ENCODE measurements around the gene CGREF1.

The CGREF1 gene

GRCh38 chr2:27079233-27080139 is 39.4 kb downstream of the CGREF1 start:
- no peaks in the 10 kb centered on the region for H3K36me3 ChIP-seq (ENCODE audit: insufficient read depth, low read length)
- ATAC-seq (ENCODE audit: insufficient read depth, low read depth) (no peak), DNase-seq (no peak)
- no peak overlapping the region for H3K4me2 ChIP-seq (ENCODE audit: insufficient read depth, low read length)
- no peaks in the 10 kb centered on the region for H3K79me2 ChIP-seq (ENCODE audit: insufficient read depth, low read length)
- H3K9me3 ChIP-seq (ENCODE audit: insufficient read depth, low read length, severe bottlenecking) = no peaks in the 10 kb centered on the region
- TF ChIP-seq EZH2 (IDR thresholded peaks at IDR 0.05; ENCODE audit: borderline replicate concordance, low read depth, low read length, severe bottlenecking) (no peak), CTCF (IDR thresholded peaks at IDR 0.05; ENCODE audit: borderline replicate concordance, extremely low read depth, low read length, poor library complexity, severe bottlenecking) (no peak)
- no peaks in the 10 kb centered on the region for H4K20me1 ChIP-seq (ENCODE audit: insufficient read depth, low read length)
- no peak overlapping the region for H3K27ac ChIP-seq (ENCODE audit: low read length)
- peaks cover 44% of the 10 kb centered on the region for H3K4me1 ChIP-seq (ENCODE audit: insufficient read depth, low read length)
- H3K27me3 ChIP-seq (ENCODE audit: insufficient read depth, low read length, poor library complexity) = no peaks in the 10 kb centered on the region
- H3K9ac ChIP-seq (ENCODE audit: low read depth, low read length) = no peak overlapping the region
- H2AFZ ChIP-seq (ENCODE audit: low read depth, low read length) = no peak overlapping the region
- no peak overlapping the region for H3K4me3 ChIP-seq (ENCODE audit: low read depth in 1 of 2, low read length in 2 of 2)

- Histone ChIP-seq H3K27me3 (ENCODE audit: insufficient read depth, low read length, poor library complexity) (no peaks in the 10 kb centered on the region), H3K4me2 (ENCODE audit: insufficient read depth, low read length) (no peak within 1 kb of the TSS), H3K36me3 (ENCODE audit: insufficient read depth, low read length) (no peaks in the 10 kb centered on the region), H3K4me3 (ENCODE audit: low read depth in 1 of 2, low read length in 2 of 2) (no peak within 1 kb of the TSS), H2AFZ (ENCODE audit: low read depth, low read length) (no peak within 1 kb of the TSS), H3K79me2 (ENCODE audit: insufficient read depth, low read length) (no peaks in the 10 kb centered on the region), H4K20me1 (ENCODE audit: insufficient read depth, low read length) (no peaks in the 10 kb centered on the region), H3K4me1 (ENCODE audit: insufficient read depth, low read length) (peaks cover 52% of the 10 kb centered on the region), H3K27ac (ENCODE audit: low read length) (no peak within 1 kb of the TSS), H3K9ac (ENCODE audit: low read depth, low read length) (no peak within 1 kb of the TSS), H3K9me3 (ENCODE audit: insufficient read depth, low read length, severe bottlenecking) (no peaks in the 10 kb centered on the region)
- no peak for TF ChIP-seq CTCF (IDR thresholded peaks at IDR 0.05; ENCODE audit: borderline replicate concordance, extremely low read depth, low read length, poor library complexity, severe bottlenecking)
- TF ChIP-seq EZH2 (IDR thresholded peaks at IDR 0.05; ENCODE audit: borderline replicate concordance, low read depth, low read length, severe bottlenecking) = no peak
- no peak for ATAC-seq (ENCODE audit: insufficient read depth, low read depth)
- no peak for DNase-seq
Measured at GRCh38 chr2:27078267-27079194, 40.4 kb downstream of the CGREF1 start, which contains the start of gene EMILIN1. EMILIN1 (plus strand) TSS chr2:27078615; CDS start chr2:27079066, 451 bp downstream.

- DNase-seq (no peak), ATAC-seq (ENCODE audit: insufficient read depth, low read depth) (no peak)
- Histone ChIP-seq H4K20me1 (ENCODE audit: insufficient read depth, low read length) (no peaks in the 10 kb centered on the region), H3K9ac (ENCODE audit: low read depth, low read length) (no peak overlapping the region), H3K27me3 (ENCODE audit: insufficient read depth, low read length, poor library complexity) (no peaks in the 10 kb centered on the region), H3K4me1 (ENCODE audit: insufficient read depth, low read length) (peaks cover 54% of the 10 kb centered on the region), H3K4me3 (ENCODE audit: low read depth in 1 of 2, low read length in 2 of 2) (no peak overlapping the region), H3K36me3 (ENCODE audit: insufficient read depth, low read length) (no peaks in the 10 kb centered on the region), H3K9me3 (ENCODE audit: insufficient read depth, low read length, severe bottlenecking) (no peaks in the 10 kb centered on the region), H3K79me2 (ENCODE audit: insufficient read depth, low read length) (no peaks in the 10 kb centered on the region), H2AFZ (ENCODE audit: low read depth, low read length) (no peak overlapping the region), H3K27ac (ENCODE audit: low read length) (no peak overlapping the region), H3K4me2 (ENCODE audit: insufficient read depth, low read length) (no peak overlapping the region)
- TF ChIP-seq CTCF (IDR thresholded peaks at IDR 0.05; ENCODE audit: borderline replicate concordance, extremely low read depth, low read length, poor library complexity, severe bottlenecking) (no peak), EZH2 (IDR thresholded peaks at IDR 0.05; ENCODE audit: borderline replicate concordance, low read depth, low read length, severe bottlenecking) (no peak)
Measured at GRCh38 chr2:27077231-27077630, 41.7 kb downstream of the CGREF1 start.

Measured in DND-41 (cell line).